Activated effector memory CD4-positive, alpha-beta T cell treated with Interleukin-2 at 50 U/mL for 16 hours (primary cell): ENCODE results near the gene TMTC1.
"Not testable (repeated sequence)": the region's sequence is repeated elsewhere in the genome, so short reads cannot be mapped to it uniquely, and the experiment has no call there.

Experiments used
- DNase-seq: peaks from one replicate; pipeline ENCODE4 v3.0.0-alpha.2; 2020

Gene TMTC1

DNA sequence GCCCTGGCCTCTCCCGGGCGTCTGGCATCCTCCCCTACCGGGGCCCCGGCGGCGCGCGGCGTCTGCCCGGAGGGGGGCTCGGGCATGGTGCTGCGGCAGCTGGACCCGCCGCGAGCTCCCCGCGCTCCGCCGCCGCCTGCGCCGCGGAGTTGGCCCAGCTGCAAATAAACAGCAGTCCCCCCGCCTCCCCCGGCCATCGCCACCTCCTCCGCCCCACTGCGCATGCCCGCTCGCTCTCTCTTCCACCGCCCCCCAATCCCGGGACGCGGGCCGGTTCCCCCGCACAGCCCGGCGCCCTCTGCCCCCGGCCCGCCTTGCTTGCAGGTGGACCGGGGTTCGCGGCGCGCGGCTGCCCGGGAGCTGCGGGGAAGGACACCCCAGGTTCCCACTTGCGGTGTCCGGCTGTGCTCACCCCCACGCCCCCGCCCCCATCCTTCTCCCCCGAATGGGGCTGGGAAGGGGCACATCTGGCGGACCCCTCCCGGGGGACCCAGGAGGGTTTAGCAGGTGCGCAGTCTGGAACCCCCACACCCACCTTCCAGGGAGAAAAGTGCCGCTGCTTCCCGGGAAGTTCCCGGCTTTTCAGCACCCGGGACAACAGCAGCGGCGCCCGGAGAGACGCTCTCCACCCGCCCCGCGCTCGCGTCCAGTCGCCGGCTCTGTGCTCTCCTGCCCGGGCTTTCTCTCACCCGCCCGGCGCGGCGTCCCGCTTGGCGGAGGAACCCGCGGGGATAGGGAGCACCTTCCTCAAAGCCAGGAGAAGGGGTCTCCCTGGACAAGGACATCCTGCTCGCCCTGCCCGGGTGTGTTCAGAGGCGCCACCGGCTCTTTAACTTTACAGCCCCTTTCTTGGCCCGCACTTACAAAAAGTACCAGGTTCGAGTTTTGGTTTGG lies at the start of gene TMTC1:
Gene TMTC1, minus strand, starts transcription at position 170 of the 894 bp plus-strand sequence. CDS start 191 bp downstream, outside the sequence.
- no peak for DNase-seq

DNA sequence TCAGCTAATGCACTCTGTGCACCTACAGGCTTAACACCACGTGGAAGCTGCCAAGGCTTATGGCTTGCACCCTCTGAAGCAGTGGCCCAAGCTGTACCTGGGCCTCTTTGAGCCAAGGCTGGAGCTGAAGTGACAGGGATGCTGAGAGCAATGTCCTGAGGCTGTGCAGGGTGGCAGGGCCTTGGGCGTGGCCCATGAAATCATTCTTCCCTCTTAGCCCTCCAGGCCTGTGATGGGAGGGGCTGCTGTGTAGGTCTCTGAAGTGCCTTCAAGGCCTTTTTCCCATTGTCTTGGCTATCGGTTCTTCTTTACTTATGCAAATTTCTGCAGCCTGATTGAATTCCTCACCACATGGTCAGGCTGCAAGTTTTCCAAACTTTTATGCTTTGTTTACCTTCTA lies 47.4 kb upstream of the TMTC1 start:
- no peak for DNase-seq

DNA sequence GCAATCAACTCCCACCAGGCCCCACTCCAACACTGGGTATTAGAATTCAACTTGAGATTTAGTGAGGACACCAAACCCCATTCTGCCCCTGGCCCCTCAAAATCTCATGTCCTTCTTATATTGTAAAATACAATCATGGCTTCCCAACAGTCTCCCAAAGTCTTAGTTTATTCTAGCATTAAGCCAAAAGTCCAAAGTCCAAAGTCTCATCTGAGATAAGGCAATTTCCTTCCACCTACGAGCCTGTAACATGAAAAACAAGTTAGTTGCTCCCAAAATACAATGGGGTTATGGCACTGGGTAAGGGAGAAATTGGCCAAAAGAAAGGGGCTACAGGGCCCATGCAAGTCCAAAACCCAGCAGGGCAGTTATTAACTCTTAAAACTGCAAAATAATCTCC lies 46.6 kb upstream of the TMTC1 start:
- no peak for DNase-seq

DNA sequence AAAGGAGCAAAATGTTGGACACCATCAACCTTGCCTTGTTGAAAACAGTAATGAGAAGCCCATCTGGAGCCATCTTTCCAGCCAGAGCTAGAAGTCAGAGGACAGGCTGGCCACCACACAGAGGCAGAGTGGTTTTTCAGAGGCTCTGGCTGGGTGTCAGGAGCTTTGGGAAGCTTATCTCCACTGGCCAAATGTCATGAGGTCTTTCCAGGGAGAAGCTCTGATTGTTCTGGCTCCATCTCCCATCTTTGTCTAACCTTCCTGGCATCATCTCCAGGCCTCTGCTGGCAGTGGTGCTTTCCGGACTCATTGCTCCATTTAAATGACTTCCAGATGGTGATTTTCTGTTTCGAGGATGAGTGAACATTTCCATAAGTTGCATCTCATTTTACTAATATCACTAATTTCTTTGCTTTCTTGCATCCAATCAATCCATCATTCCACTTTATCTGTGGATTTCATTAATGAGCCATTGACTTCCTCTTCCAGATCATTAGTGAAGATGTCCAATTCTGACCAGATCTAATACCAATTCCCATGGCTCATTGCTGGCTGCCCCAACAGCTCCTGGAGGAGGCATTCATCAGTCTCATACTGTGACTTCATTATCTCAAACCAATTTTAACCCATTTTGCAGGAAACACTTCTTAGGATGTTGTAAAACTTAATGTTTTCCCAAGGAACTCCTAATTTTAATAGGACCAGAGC lies 35.3 kb upstream of the TMTC1 start:
- no peak for DNase-seq

DNA sequence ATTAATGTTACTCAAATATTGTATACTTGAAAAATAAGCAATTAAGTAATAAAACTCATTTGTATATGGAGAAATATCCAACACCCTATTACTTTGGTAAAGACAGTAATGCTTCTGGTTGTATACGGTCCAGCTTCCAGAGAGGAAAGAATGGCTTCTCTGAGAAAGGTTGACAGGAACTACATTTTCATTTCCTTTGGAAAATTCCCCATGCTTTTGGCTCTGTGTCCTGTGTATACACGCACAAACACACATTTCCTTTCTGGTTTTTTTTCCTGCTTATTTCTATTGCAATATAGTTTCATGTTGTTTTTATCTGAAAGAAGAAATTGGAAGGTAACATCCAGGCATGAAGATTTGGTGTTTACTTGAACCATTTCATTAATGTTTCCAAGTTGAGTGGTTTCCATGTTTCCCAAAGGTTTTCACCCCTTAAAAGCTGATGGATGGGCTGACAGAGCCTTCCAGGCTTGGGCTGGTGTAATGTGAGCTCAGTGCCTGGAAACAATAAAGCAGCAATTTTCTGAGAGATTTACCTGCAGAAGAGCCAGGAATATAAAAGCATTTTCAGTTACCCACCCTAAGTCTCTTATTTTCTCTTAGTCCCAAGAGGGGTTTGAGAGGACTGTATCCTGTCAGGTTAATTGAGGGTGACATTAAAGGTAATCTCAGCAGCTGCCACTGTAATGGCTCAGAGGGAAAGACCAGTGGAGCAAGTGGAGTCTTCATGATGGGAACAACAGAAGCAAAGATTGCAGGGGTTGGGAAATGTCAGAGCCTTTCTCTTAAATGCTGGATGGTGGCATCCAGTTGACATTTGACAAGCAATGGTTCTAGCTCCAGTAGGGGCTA lies 33.4 kb upstream of the TMTC1 start:
- DNase-seq: no peak

DNA sequence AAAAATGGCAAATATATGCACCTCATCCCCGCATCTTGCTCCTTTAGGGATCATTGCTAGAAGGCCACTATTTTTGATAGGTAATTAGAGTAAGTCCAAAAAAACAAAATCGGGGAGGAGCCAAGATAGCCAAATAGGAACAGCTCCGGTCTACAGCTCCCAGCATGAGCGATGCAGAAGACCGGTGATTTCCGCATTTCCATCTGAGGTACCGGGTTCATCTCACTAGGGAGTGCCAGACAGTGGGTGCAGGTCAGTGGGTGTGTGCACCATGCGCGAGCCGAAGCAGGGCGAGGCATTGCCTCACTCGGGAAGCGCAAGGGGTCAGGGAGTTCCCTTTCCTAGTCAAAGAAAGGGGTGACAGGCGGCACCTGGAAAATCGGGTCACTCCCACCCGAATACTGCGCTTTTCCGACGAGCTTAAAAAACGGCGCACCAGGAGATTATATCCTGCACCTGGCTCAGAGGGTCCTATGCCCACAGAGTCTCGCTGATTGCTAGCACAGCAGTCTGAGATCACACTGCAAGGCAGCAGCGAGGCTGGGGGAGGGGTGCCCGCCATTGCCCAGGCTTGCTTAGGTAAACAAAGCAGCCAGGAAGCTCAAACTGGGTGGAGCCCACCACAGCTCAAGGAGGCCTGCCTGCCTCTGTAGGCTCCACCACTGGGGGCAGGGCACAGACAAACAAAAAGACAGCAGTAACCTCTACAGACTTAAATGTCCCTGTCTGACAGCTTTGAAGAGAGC lies 26.0 kb upstream of the TMTC1 start:
- DNase-seq: not testable (repeated sequence)

DNA sequence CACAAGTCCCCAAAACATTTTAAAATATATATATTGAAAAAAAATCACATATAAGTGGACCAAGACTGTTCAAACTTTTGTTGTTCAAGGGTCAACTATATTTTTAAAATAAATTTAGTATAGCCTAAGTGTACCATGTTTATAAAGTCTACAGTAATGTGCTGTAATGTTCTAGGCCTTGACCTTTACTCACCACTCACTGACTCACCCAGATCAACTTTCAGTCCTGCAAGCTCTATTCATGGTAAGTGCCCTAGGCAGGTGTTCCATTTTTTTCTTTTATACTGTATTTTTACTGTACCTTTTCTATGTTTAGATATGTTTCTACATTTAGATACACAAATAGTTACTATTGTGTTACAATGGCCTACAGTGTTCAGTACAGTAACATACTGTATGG lies 23.4 kb upstream of the TMTC1 start:
- DNase-seq: no peak

DNA sequence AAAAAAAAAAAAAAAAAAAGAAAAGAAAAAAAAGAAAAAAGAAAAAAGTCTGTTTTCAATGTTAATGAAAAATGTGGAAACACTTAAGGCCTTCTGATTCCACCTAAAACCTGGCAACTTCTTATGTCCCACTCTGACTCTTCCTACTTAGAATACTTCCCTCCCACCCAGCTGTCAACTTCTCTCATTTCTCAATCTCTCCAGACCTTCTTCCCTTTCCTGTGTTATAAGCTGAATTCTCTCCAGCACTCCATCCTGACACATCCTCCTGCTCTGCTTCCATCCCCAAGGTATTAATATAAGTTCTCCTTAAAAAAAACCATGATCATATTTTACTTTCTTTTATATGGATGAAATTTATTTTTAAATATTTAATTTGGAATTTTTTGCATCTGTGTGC lies 20.3 kb upstream of the TMTC1 start:
- DNase-seq: no peak

DNA sequence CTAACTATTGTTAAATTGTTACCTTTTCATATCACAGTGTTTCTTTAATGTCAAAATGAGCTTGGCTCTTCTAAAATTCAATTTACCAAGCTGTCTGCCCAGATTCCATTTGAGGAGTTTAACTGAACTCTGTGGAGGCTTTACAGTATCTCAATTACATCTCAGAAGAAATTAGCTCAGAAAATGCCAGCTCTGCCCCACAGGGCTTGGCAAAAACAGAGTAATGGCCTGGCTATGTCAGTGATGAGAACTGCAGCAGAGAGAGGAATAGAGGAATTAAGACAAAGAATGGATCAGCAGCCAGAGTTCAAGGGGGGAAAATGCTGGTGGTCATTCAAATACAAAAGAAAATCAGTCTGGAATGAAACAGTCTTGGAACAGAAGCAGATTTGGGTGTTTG lies 15.8 kb upstream of the TMTC1 start:
- no peak for DNase-seq

DNA sequence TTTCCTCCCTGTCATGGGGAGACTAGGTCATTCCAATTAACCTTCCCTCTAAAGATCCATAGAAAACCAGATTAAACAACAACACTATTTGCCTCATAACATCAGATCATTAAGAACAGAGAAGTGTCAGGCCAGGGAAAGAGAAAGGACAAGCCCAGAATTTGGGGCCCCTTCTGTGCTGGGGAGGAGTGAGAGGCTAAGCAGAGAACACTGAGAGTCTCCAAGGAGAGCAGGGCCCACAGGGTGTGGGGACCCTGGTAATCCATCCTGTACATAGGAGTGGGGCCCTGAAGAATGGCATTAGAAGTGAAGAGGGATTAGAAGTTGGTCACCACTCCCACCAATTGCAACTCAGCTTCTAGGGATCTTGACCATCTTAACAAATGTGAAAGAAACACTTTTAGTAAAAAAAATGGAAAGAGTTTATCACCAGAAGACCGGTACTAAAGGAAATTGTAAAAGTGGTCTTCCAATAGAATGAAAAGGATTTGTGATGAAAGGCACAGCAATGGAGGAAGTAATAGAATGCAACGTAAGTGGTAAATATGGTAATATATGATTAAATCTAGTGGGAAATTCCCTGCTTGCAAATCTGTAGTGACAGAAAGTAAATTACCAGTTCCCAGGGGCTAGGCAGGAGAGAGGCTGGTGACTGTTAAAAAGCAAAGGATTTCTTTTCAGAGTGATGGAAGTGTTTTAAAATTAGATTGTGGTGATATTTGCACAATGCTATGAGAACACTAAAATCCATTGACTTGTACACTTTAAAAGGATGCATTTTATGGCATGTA lies 14.0 kb upstream of the TMTC1 start:
- DNase-seq: no peak

DNA sequence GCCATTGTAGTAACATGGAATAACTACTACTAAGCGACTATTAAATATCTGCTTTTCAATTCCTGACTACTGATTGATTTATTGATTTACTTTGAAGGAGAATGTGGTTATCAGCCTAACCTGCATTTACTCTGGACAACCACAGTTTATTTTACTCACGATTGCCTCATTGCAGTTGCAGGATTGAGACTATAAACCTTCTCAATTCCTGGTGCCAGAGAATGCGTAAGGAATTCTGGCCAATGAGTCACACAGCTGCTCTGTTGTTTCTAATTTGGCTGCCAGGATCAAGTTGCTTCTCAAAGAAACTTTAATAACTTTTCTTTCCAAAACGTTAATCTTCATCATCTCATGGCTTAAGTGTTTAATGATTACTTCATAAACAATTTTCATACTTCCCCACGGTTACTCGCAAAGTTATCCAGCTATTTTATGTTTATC lies 13.1 kb upstream of the TMTC1 start:
- DNase-seq: no peak

DNA sequence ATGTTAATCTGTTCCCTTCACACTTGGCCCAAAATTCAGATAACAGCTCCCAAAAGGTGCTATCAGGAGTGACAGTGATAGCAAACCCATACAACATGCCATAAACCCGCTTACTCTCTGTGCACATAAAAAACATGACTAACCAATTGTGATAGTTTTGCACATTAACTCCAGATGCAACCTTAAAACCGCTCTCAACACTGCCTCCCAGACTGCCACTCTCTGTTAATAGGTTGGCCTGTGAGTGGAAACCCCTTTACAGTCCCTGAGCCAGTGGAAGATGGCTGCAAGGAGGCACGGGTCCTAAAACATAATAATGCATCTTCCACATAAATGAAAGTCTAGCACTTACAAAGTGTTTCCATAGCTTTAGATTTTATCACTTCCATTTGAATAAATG lies 12.0 kb upstream of the TMTC1 start:
- no peak for DNase-seq

DNA sequence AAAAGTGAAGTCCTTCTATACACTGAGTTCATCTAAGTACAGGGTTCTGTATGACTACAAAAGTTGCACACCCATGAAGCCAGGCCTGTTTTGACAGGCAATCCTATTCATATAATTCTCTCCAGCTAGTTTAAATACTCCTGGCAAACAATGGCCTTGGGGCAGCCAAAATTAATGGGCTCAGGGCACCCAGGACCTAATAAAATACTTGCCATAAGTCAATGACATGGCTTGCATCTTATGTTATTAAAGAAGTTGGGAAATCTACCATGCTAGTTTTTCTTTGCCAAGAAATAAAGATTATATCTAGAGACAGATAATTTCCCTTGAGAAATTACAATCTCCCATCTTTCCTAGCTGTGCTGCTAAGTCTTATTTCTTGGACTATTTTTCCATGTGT lies 11.1 kb upstream of the TMTC1 start:
- no peak for DNase-seq

DNA sequence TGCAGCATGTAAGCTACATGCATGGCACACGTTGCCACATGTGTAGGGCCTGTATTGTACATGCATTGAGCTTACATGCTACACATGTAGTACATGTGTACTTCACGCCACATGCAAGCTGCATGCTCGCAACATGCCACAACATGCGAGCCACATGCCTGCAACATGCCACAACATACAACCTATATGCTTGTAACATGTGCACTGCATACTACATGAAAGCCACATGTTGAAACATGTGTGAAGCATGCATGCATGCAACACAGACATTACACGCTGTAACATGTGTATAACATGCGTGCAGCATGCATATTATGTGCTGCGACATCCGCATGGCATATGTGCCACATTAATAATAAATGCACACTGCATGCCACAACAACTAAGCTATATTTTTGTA lies 9.1 kb upstream of the TMTC1 start:
- DNase-seq: no peak

DNA sequence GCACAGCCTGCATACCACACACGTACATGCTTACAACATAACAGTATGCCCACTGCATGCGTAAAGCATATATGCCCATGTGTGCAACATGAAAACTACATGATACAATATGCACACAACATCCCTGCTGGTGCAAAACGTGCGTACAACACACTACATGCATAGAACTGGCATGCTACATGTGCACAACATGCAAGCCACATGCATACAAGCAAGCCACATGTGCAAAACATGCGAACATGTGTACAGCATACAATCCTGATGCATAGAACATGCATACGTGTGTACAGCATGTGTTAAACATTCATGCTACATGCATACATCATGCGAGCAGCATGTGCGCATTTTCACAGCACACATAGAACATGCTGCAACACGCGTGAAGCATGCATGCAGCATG lies 8.4 kb upstream of the TMTC1 start:
- no peak for DNase-seq

DNA sequence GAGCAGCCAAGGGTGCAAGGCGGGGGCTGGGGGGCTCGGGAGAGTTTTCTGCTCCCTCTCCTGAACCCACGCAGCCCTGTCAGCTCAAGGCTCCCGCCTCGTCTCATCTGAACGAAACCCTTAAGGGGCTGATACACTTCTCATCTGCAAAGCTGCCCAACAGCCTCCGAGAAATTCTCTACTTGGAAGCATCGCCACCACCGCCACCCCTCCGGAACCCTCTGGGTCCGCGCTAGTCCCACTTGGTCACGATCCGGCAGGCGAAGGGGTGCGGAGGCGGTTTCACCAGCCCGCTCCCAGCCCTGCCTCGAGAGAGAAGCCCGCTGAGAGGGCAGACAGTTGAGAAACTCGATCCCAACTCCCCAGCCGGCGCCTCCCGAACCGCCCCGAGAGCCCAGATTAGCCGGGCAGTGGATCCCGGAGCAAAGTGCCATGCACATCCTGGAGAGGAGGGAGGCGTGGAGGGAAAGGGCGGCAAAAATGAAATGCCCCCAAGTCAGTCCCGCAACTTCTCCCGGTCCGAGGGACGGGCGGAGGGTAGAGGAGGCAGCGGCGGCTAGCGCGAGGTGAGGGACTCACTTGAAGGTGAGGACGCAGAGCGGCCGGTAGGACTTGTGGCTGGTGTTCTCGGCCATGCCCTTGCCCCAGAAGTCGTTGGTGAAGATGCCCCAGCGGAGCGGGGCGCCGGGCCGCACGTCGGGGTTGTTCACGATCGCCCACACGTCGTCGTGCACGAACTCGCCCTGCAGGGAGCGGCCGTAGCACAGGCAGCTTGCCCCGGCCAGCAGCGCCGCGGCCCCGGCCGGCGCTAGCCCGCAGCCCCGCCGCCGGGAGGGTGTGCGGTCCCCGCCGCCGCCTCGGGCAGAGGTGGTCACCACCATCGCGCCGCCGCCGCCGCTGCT lies 620 bp downstream of the TMTC1 start:
- no peak for DNase-seq

DNA sequence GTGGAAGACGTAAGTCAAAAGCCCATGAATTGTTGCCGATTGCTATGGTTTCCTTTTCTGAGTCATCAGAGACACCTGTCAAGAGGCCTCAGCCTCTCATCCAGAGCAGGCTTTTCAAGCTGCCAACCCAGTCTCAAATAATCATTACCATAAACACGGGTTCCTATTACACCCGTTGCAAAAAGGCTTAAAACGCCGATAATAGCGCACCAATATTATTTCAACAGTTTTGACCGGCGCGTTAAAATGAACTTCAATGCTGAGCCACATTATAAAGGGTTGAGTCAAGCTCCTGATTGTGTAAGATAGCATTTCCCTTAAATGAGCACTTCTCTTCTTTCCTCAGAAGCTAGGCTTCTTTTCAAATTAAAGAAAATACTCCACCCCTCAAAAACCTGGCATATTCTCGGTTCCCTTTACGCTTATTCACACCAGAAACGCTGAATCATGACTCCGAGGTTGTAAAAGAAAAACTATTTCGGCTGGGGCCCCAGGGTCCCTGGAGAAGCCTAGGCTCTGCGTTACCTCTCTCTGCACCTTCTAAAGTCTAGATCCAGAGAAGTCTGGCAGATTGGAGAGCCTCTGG lies 1.4 kb downstream of the TMTC1 start:
- DNase-seq: no peak

DNA sequence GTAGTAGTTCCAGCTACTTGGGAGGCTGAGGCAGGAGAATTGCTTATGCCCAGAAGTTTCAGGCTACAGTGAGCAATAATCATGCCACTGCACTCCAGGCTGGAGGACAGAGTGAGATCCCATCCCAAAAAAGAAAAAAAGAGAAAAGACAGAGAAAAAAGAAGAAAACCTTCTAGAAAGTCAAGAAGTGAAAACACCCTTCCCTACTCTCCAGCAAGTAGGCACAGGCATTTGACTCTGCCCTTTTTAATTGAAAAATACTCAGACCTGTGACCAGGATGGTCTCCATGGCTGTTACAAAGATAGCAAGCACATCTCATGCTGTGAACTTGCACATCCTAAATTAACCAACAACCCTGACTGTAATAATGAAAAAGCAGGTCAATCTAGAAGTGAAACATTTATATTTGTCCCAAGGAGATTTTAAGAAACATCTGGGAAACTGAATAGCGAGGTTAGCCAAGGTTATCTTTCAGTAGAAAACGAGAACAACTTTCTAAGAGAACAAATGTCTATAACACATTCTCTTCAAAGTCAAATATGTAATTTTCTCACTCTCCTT lies 2.0 kb downstream of the TMTC1 start:
- no peak for DNase-seq

DNA sequence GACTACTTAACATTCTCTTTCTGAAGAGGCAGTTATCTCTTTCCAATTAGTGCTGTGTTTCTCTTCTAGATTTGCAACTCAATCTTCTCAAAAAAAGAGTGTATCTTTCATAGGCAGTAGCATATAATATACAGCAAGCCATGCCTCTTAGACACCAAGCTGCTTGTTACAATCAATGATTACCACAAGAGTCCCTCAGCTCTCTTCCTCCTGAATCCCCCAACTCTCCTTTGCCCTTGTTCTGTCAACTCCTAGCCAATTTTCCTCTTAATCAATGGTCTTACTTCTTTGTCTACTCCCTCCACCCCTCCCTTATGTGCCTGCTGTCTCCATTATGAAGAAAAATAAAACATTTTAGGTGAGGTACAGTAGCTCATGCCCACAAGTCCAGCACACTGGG lies 2.6 kb downstream of the TMTC1 start:
- DNase-seq: no peak

DNA sequence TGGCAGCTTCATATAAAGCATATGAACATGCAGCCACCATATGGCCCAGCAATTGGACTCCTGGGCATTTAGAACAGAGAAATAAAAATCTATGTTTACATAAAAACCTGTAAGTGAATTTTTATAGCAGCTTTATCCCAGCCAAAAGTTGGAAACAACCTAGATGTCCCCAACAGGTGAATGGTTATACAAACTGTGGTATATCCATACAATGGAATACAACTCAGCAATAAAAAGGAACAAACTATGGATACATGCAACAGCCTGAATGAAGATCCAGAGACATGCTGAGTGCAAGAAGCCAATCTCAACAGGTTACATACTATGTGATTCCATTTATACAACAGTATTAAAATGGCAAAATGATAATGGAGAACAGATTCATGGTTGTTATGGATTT lies 3.7 kb downstream of the TMTC1 start:
- DNase-seq: no peak
